Ovary (tissue), 1 donor: ENCODE measurements around the gene KLF13.
A peak's percentile ranks its signal among the peaks of the same experiment; 100 is the strongest.

Experiments used
- EP300 ChIP-seq: sonication (generic); formaldehyde crosslinking; IDR thresholded peaks from one replicate; pipeline ENCODE4 v1.6.1; 2017; ENCODE audit warnings: antibody characterized with exemption
- POLR2A ChIP-seq: fragments of 450-650 bp; IDR thresholded peaks from one replicate; pipeline ENCODE4 v1.6.1; 2017; ENCODE audit warnings: antibody characterized with exemption, mild to moderate bottlenecking, moderate library complexity

DNA sequence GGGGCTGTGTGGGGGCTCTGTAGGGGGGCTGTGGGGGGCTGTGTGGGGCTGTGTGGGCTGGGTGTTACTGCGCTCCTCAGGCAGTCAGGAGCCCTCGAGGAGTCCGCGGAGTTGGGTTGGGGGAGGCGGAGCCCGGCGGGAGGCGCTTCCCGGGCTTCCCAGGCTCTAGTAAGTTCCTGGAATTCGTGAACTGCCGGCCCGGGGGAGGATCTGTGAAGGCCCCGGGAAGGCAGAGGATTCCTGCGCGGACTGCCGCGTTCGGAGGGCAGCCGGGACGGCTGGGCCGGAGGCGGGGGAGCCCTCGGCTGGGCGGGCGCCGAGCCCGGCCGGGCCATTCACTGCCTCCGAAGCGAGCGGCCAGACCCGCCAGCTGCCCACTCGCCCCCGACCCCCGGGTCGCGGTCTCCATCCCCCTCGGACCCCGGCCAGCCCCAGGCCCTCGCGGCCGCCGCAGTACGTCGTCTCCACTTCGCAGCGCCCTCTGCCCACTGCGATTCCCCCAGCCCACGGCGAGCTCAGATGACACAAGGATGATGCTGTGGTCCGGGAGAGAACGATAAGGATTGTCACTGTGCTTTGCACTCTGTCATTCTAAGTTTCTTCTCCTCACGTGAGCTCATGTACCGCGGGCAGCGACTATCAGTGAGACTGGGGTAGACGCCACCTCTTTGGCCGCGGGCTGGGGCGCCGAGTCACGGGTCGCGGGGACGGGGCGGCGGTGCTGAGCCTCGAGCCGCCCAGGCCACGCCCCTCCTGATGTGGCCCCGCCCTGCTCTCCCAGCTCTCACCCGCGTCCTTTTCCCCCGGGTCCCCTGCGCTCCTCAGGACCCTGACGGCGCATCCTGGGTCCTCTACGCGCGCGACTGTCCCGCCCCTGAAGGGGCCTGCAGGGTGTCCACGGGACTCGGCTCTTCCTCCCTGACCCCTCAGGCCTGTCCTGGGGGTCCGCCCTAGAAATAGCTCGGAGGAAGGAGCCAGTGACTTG, 65.3 kb downstream of the KLF13 start:
- TF ChIP-seq POLR2A (peak; percentile 86), EP300 (peak; percentile 26)
